ENCODE results near the gene TMEM258. TPM values are rescaled to one million over a fixed set of nuclear protein-coding genes. Genes with fewer than 3 reads are reported as not detected.

The TMEM258 gene
- total and polyA plus RNA-seq, 2 of the 4 experiments (the other 2 are of a cell fraction): 107 to 280 TPM

GRCh38 chr11:61752925-61753521 is 39.4 kb downstream of the TMEM258 start:
- Histone ChIP-seq H3K56ac (ENCODE audit: extremely low read depth, insufficient read depth, low read length) (no peak overlapping the region), H4K20me1 (ENCODE audit: insufficient read depth, low read length) (no peaks in the 10 kb centered on the region)

More at GRCh38 chr11:61752925-61753521, 39.4 kb downstream of the TMEM258 start:
- peaks cover 3% of the 10 kb centered on the region; the same call in 1 of the 2 replicates for H3K27me3 ChIP-seq (ENCODE audit: control insufficient read depth, insufficient read depth, low read length)
- no peak overlapping the region for H3K18ac ChIP-seq (ENCODE audit: low read depth, low read length)
- H3K4me3 ChIP-seq (ENCODE audit: insufficient read depth, low read depth, low read length): peak overlapping the region; percentile 71
- H2AK5ac ChIP-seq (ENCODE audit: low read depth, low read length): no peak overlapping the region
- H3K4me2 ChIP-seq (ENCODE audit: low read depth, low read length): peak overlapping the region; percentile 82
- in situ Hi-C loops (cut with MboI; ENCODE audit: low sequenced_read_pairs) (no loop called here), dilution Hi-C loops (cut with HindIII; ENCODE audit: low sequenced_read_pairs, unreplicated experiment) (no loop called here), intact Hi-C loops (cut with micrococcal nuclease) (loop anchor here (1.0 kb wide), 1 partner anchor 23 kb away; no protein-coding TSS in a partner anchor)
- no peak overlapping the region; the same call in 1 of the 2 replicates for H3K23ac ChIP-seq (ENCODE audit: low read depth, low read length)
- CTCF ChIA-PET: no interaction called here
- H2AK9ac ChIP-seq (replicated peaks; ENCODE audit: low read depth, low read length, poor library complexity): peak overlapping the region; percentile 56
- BruUV-seq (replicated peaks): no TSS peak
- H3K36me3 ChIP-seq (ENCODE audit: control insufficient read depth, insufficient read depth, low read length): no peaks in the 10 kb centered on the region
- no peak overlapping the region for H2BK120ac ChIP-seq (ENCODE audit: low read depth, low read length)
- peaks cover 15% of the 10 kb centered on the region for H3K4me1 ChIP-seq (ENCODE audit: control insufficient read depth, insufficient read depth, low read length)
- H3K9me3 ChIP-seq (ENCODE audit: control insufficient read depth, insufficient read depth, low read length): no peaks in the 10 kb centered on the region
- DNase-seq (no peak), ATAC-seq (ENCODE audit: low read depth) (peak; percentile 10)
- H2BK20ac ChIP-seq (ENCODE audit: low read depth, low read length): no peak overlapping the region
- H4K8ac ChIP-seq (ENCODE audit: low read depth in 2 of 2, low read length in 2 of 2): 0 out of 4 replicates have a peak overlapping the region, but pooled peaks have one; percentile 0 to 70
- no peak overlapping the region for H3K14ac ChIP-seq (replicated peaks; ENCODE audit: low read depth, low read length)
- H3K9ac ChIP-seq (ENCODE audit: low read depth, low read length): peak overlapping the region; percentile 64
- no peak overlapping the region for H4K91ac ChIP-seq (ENCODE audit: insufficient read depth, low read depth, low read length)
- no peak overlapping the region for H3K27ac ChIP-seq (ENCODE audit: insufficient read depth, low read length)
- POLR2A ChIA-PET (ENCODE audit: unreplicated experiment): no interaction called here
- no peaks in the 10 kb centered on the region for H3K9me1 ChIP-seq (ENCODE audit: insufficient read depth, low read length)
- H2AFZ ChIP-seq (replicated peaks; ENCODE audit: low read length, poor library complexity): peak overlapping the region; percentile 88
- H3K4ac ChIP-seq (ENCODE audit: low read depth, low read length): no peak overlapping the region
- no peak overlapping the region for H2BK5ac ChIP-seq (ENCODE audit: low read depth, low read length, poor library complexity, severe bottlenecking)
- 0 out of 4 replicates have a peak, but pooled peaks cover 0 to 3% of the 10 kb centered on the region in 2 experiments for H3K79me1 ChIP-seq (ENCODE audit: low read depth in 1 of 2, low read length in 2 of 2)
- WGBS, 2 experiments (ENCODE audit: extremely low coverage in 2 of 2, insufficient read length in 1 of 2): 39% methylated on average over 10 of the region's 17 CpGs; no CpG with 5 or more reads in 1 of the 2 experiments
- H4K5ac ChIP-seq (ENCODE audit: low read depth, low read length): no peak overlapping the region
- H2BK15ac ChIP-seq (ENCODE audit: low read depth, low read length): no peak overlapping the region
- TF ChIP-seq CHD1 (IDR thresholded peaks at IDR 0.05; ENCODE audit: low read depth, low read length) (no peak), MAZ (IDR thresholded peaks at IDR 0.05; ENCODE audit: borderline replicate concordance, low read depth, low read length) (no peak), FOS (IDR thresholded peaks at IDR 0.05; ENCODE audit: low read depth, low read length) (no peak), POLR2A (IDR thresholded peaks at IDR 0.05; ENCODE audit: low read depth, low read length) (no peak), SMC3 (IDR thresholded peaks at IDR 0.05; ENCODE audit: low read depth, low read length) (no peak), RAD21 (IDR thresholded peaks at IDR 0.05; ENCODE audit: low read length) (no peak), USF2 (IDR thresholded peaks at IDR 0.05; ENCODE audit: low read depth, low read length) (no peak), MAFK (IDR thresholded peaks at IDR 0.05; ENCODE audit: low read depth, low read length) (no peak), NFE2L2 (IDR thresholded peaks at IDR 0.05; ENCODE audit: low read depth, low read length) (no peak), RFX5 (IDR thresholded peaks at IDR 0.05; ENCODE audit: low read depth, low read length) (no peak), CEBPB (IDR thresholded peaks at IDR 0.05; ENCODE audit: low read depth, low read length) (no peak), MXI1 (IDR thresholded peaks at IDR 0.05; ENCODE audit: borderline replicate concordance, low read depth, low read length) (no peak), RCOR1 (IDR thresholded peaks at IDR 0.05; ENCODE audit: insufficient replicate concordance, low read length) (no peak), BHLHE40 (IDR thresholded peaks at IDR 0.05; ENCODE audit: low read depth, low read length) (no peak)
- TF ChIP-seq, protein P1, sequence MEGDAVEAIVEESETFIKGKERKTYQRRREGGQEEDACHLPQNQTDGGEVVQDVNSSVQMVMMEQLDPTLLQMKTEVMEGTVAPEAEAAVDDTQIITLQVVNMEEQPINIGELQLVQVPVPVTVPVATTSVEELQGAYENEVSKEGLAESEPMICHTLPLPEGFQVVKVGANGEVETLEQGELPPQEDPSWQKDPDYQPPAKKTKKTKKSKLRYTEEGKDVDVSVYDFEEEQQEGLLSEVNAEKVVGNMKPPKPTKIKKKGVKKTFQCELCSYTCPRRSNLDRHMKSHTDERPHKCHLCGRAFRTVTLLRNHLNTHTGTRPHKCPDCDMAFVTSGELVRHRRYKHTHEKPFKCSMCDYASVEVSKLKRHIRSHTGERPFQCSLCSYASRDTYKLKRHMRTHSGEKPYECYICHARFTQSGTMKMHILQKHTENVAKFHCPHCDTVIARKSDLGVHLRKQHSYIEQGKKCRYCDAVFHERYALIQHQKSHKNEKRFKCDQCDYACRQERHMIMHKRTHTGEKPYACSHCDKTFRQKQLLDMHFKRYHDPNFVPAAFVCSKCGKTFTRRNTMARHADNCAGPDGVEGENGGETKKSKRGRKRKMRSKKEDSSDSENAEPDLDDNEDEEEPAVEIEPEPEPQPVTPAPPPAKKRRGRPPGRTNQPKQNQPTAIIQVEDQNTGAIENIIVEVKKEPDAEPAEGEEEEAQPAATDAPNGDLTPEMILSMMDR (conservative IDR thresholded peaks at IDR 0.05; ENCODE audit: low read depth, low read length): no peak
- TF ChIP-seq, protein P2, sequence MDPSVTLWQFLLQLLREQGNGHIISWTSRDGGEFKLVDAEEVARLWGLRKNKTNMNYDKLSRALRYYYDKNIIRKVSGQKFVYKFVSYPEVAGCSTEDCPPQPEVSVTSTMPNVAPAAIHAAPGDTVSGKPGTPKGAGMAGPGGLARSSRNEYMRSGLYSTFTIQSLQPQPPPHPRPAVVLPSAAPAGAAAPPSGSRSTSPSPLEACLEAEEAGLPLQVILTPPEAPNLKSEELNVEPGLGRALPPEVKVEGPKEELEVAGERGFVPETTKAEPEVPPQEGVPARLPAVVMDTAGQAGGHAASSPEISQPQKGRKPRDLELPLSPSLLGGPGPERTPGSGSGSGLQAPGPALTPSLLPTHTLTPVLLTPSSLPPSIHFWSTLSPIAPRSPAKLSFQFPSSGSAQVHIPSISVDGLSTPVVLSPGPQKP (IDR thresholded peaks at IDR 0.05; ENCODE audit: borderline replicate concordance, low read depth, low read length): no peak

Measured in IMR-90 (cell line).